Stomach smooth muscle (tissue), 2 donors: ENCODE results near the gene TMEM80.

Experiments used
- H3K27ac ChIP-seq: one replicate; pipeline ENCODE4 v1.7.0; 2013; ENCODE audit warnings: mild to moderate bottlenecking, low read length, inconsistent platforms
- H3K27me3 ChIP-seq, 2 donors: one replicate each; pipeline ENCODE4 v1.7.0; 2013; ENCODE audit warnings: low read length in 2 of 2; ENCODE audit not compliant: insufficient read depth in 2 of 2, control insufficient read depth in 1 of 2
- H3K36me3 ChIP-seq, 2 donors: one replicate each; pipeline ENCODE4 v1.7.0; 2013; ENCODE audit warnings: low read length in 2 of 2; ENCODE audit not compliant: control insufficient read depth in 2 of 2, insufficient read depth in 2 of 2
- H3K4me1 ChIP-seq: one replicate; pipeline ENCODE4 v1.7.0; 2013; ENCODE audit warnings: low read length; ENCODE audit not compliant: control insufficient read depth, insufficient read depth
- H3K4me3 ChIP-seq, 2 donors: one replicate each; pipeline ENCODE4 v1.7.0; 2013; ENCODE audit warnings: low read length in 2 of 2
- H3K9ac ChIP-seq, 2 donors: one replicate each; pipeline ENCODE4 v1.7.0; 2013; ENCODE audit warnings: low read length in 2 of 2, mild to moderate bottlenecking in 1 of 2
- H3K9me3 ChIP-seq, 2 donors: one replicate each; pipeline ENCODE4 v1.7.0; 2013; ENCODE audit warnings: low read length in 2 of 2; ENCODE audit not compliant: control insufficient read depth in 2 of 2
- donor health status: healthy.
- donor health status: Pancreatic carcinoma.

The TMEM80 gene

DNA sequence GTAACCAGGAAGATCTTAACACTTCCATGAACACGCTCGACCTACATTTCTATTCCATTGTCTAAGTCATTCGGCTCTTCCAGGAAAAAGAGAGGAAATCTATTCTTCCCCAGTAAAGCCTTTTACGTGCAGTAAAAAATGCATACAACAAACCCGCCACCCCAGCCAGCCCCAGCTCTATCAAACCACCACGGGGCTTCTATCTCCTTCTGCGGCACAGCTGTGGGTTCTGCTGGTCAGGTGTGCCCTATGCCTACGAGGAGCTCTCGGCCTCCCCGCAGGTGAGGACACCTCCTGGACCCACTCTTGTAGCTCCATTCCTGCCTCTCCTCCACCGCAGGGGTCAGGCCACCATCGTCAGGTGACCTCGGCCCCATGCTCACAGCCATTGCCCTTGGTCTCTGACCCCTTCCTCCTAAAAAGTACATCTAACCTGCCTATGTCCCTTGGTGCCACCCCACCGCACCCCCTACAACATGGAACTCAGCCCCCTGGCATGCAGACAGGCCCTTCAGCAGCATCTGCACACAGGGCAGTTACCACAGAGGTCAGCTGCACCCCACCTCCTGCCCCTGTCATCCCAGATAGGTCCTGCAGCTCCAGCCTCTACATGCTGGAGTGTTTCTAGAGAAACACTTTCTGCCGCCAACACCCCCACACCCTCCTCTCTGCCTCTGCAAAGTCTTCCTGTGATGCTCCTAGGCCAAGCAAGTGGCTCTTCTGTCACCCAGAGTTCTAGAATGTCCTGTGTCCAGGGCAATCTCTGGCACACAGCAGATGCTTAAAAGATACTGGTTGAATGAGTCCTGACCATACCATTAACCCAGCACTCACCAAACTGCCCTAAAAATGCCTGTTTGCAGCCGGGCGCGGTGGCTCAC, 3.7 kb upstream of the TMEM80 start:
- peaks cover 24% of the 10 kb centered on the region for H3K4me1 ChIP-seq
- H3K9me3 ChIP-seq = no peaks in the 10 kb centered on the region
- H3K9ac ChIP-seq = no peak overlapping the region
- H3K27me3 ChIP-seq = no peaks in the 10 kb centered on the region
- H3K27ac ChIP-seq = no peak overlapping the region
- H3K36me3 ChIP-seq = peaks cover 11 to 19% of the 10 kb centered on the region in 2 donors
- H3K4me3 ChIP-seq = no peak overlapping the region

- Histone ChIP-seq H3K4me3 (no peak overlapping the region), H3K4me1 (peaks cover 33% of the 10 kb centered on the region), H3K9me3 (no peaks in the 10 kb centered on the region), H3K9ac (peak overlapping the region; percentile 37 to 55), H3K27ac (peak overlapping the region; percentile 24), H3K27me3 (no peaks in the 10 kb centered on the region), H3K36me3 (peaks cover 8 to 12% of the 10 kb centered on the region in 2 donors)
Measured at GRCh38 chr11:692824-693414, 2.7 kb upstream of the TMEM80 start.

- peak overlapping the region in 1 of 2 donors; percentile 67 for H3K4me3 ChIP-seq
- peaks cover 8% of the 10 kb centered on the region in 2 donors for H3K36me3 ChIP-seq
- peaks cover 38% of the 10 kb centered on the region for H3K4me1 ChIP-seq
- H3K9ac ChIP-seq = peak overlapping the region; percentile 37 to 55
- no peaks in the 10 kb centered on the region for H3K27me3 ChIP-seq
- H3K9me3 ChIP-seq = no peaks in the 10 kb centered on the region
- peak overlapping the region; percentile 24 for H3K27ac ChIP-seq
Measured at GRCh38 chr11:693415-693831, 2.2 kb upstream of the TMEM80 start.

GRCh38 chr11:693887-694562, 1.6 kb upstream of the TMEM80 start:
- H3K4me3 ChIP-seq = peak overlapping the region in 1 of 2 donors; percentile 67
- peak overlapping the region in 1 of 2 donors; percentile 14 for H3K9ac ChIP-seq
- H3K36me3 ChIP-seq = peaks cover 2 to 6% of the 10 kb centered on the region in 2 donors
- H3K4me1 ChIP-seq = peaks cover 43% of the 10 kb centered on the region
- H3K27me3 ChIP-seq = no peaks in the 10 kb centered on the region
- no peak overlapping the region for H3K27ac ChIP-seq
- no peaks in the 10 kb centered on the region for H3K9me3 ChIP-seq

- H3K9me3 ChIP-seq = no peaks in the 10 kb centered on the region
- H3K4me1 ChIP-seq = peaks cover 43% of the 10 kb centered on the region
- H3K36me3 ChIP-seq = peaks cover 1 to 6% of the 10 kb centered on the region in 2 donors
- peak within 1 kb of the TSS; percentile 98 for H3K27ac ChIP-seq
- H3K4me3 ChIP-seq = peak within 1 kb of the TSS; percentile 82 to 84
- H3K9ac ChIP-seq = peak within 1 kb of the TSS; percentile 95 to 98
- H3K27me3 ChIP-seq = no peaks in the 10 kb centered on the region
Measured at GRCh38 chr11:694563-695287, 891 bp upstream of the TMEM80 start, which contains the start of gene DEAF1. TSS of gene DEAF1 (minus strand) at chr11:695222. CDS start at chr11:695047, 175 bp downstream.

- H3K9me3 ChIP-seq = no peaks in the 10 kb centered on the region
- H3K4me1 ChIP-seq = peaks cover 43% of the 10 kb centered on the region
- H3K4me3 ChIP-seq = peak overlapping the region; percentile 77 to 84
- peaks cover 0 to 6% of the 10 kb centered on the region in 2 donors for H3K36me3 ChIP-seq
- peak overlapping the region; percentile 98 for H3K27ac ChIP-seq
- H3K27me3 ChIP-seq = no peaks in the 10 kb centered on the region
- H3K9ac ChIP-seq = peak overlapping the region; percentile 95 to 98
Measured at GRCh38 chr11:695288-695537, 403 bp upstream of the TMEM80 start.

DNA sequence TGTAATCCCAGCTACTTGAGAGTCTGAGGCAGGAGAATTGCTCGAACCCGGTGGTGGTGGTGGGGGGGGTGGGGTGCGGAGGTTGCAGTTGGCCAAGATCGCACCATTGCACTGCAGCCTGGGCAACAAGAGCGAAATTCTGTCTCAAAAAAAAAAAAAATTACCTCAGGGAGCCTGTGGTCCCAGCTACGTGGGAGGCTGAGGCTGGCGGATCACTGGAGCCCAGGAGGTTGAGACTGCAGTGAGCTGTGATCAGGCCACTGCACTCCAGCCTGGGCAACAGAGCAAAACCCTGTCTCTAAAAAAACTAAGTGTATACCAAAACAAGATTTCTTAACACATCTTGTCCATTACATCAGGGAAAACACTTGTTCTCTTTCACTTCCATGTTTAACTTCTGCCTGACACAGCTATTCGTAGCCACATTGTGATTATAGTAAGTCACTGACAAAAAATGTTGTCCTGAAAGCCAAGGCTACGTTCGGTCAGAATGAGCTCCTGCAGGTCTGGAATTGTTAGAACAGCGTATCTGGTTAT, 1.4 kb downstream of the TMEM80 start:
- peak overlapping the region; percentile 80 to 95 for H3K9ac ChIP-seq
- peaks cover 43% of the 10 kb centered on the region for H3K4me1 ChIP-seq
- no peaks in the 10 kb centered on the region for H3K9me3 ChIP-seq
- peak overlapping the region; percentile 98 for H3K27ac ChIP-seq
- H3K4me3 ChIP-seq = peak overlapping the region in 1 of 2 donors; percentile 84
- no peaks in the 10 kb centered on the region for H3K27me3 ChIP-seq
- H3K36me3 ChIP-seq = peaks cover 4 to 8% of the 10 kb centered on the region in 2 donors

GRCh38 chr11:697811-698311, 2.2 kb downstream of the TMEM80 start:
- H3K4me3 ChIP-seq = peak overlapping the region; percentile 18 to 84

GRCh38 chr11:698493-699115, 3.0 kb downstream of the TMEM80 start:
- Histone ChIP-seq H3K36me3 (peaks cover 4 to 8% of the 10 kb centered on the region in 2 donors), H3K4me3 (no peak overlapping the region), H3K27ac (peak overlapping the region; percentile 98), H3K9me3 (no peaks in the 10 kb centered on the region), H3K9ac (peak overlapping the region in 1 of 2 donors; percentile 61), H3K27me3 (no peaks in the 10 kb centered on the region), H3K4me1 (peaks cover 48% of the 10 kb centered on the region)

More at GRCh38 chr11:697811-698311, 2.2 kb downstream of the TMEM80 start:
- Histone ChIP-seq H3K36me3 (peaks cover 4 to 8% of the 10 kb centered on the region in 2 donors), H3K9me3 (no peaks in the 10 kb centered on the region), H3K27ac (peak overlapping the region; percentile 98), H3K27me3 (no peaks in the 10 kb centered on the region), H3K4me1 (peaks cover 47% of the 10 kb centered on the region), H3K9ac (peak overlapping the region; percentile 61 to 80)
